Thyroid gland (tissue), 4 donors: ENCODE data around the gene ZNF672.

Source experiments
- POLR2A ChIP-seq, 2 donors: fragments of 450-650 bp; IDR thresholded peaks; one replicate each; pipeline ENCODE4 v1.6.1; 2017; ENCODE audit warnings: antibody characterized with exemption in 2 of 2, mild to moderate bottlenecking in 2 of 2, moderate library complexity in 1 of 2
- TF ChIP-seq, protein P1 (sequence below), 6 experiments: fragments of 200-600 bp in 3 of 6; fragments of 450-650 bp in 3 of 6; sonication (generic) in 3 of 6; IDR thresholded peaks; one replicate each; pipeline ENCODE4 v1.5.1; 2016 to 2019; ENCODE audit warnings: antibody characterized with exemption in 6 of 6, mild to moderate bottlenecking in 2 of 6, inconsistent platforms in 1 of 6, moderate library complexity in 1 of 6

GRCh38 chr1:248802454-248802853, 35.6 kb upstream of the ZNF672 start:
- TF ChIP-seq, protein P1, sequence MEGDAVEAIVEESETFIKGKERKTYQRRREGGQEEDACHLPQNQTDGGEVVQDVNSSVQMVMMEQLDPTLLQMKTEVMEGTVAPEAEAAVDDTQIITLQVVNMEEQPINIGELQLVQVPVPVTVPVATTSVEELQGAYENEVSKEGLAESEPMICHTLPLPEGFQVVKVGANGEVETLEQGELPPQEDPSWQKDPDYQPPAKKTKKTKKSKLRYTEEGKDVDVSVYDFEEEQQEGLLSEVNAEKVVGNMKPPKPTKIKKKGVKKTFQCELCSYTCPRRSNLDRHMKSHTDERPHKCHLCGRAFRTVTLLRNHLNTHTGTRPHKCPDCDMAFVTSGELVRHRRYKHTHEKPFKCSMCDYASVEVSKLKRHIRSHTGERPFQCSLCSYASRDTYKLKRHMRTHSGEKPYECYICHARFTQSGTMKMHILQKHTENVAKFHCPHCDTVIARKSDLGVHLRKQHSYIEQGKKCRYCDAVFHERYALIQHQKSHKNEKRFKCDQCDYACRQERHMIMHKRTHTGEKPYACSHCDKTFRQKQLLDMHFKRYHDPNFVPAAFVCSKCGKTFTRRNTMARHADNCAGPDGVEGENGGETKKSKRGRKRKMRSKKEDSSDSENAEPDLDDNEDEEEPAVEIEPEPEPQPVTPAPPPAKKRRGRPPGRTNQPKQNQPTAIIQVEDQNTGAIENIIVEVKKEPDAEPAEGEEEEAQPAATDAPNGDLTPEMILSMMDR (IDR thresholded peaks at IDR 0.05), result no peak
- TF ChIP-seq POLR2A (IDR thresholded peaks at IDR 0.05), result no peak
